ENCODE results near the gene ZBTB4. TPM values are rescaled to one million over a fixed set of nuclear protein-coding genes. Genes with fewer than 3 reads are reported as not detected.
A peak's percentile ranks its signal among the peaks of the same experiment; 100 is the strongest.

The ZBTB4 gene
- polyA plus RNA-seq, 1 experiment, result 25.9 TPM

DNA sequence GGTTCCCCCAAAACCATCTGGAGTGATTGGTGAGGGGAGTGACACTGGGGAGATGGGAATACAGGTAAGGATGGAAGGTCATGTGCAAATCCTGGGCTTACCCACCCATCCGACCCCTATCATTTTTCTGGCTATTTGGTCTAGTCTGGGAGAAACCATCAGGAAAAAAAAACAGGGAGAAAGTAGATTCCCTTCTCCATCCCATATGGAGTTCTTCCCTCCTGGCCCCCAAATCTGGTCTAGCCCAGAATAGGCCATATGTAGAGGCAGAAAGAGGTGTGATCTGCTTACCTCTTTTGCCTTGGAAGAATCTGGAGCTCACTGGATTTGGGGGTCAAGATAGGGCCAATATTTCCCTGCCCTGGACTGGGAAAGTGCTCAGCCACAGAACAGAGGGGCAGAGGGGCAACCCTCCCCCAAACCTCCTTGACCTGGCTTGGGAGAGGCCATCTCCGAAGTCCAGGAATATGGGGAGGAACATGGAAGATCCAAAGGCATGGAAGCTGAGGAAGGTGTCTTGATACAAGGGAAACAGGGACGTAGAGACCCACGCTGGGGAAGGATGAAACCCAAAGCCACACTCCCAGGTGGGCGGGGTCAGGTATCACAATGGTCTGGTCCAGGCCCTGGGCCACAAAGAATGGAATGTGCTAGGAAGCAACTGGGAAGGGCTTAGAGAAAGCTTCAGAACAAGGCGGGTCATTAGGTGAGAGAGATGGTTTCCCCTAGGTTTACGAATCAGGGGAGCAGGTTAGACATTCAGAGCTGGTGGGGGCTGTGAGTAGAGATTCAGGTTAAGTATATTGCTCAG lies 18.4 kb downstream of the ZBTB4 start:
- DNase-seq (ENCODE audit: low read depth), result no peak
- no peak overlapping the region for H3K4me3 ChIP-seq (ENCODE audit: low read depth, low read length)
- peaks cover 31% of the 10 kb centered on the region for H3K36me3 ChIP-seq (ENCODE audit: control insufficient read depth, insufficient read depth, low read length)
- TF ChIP-seq, protein P1, sequence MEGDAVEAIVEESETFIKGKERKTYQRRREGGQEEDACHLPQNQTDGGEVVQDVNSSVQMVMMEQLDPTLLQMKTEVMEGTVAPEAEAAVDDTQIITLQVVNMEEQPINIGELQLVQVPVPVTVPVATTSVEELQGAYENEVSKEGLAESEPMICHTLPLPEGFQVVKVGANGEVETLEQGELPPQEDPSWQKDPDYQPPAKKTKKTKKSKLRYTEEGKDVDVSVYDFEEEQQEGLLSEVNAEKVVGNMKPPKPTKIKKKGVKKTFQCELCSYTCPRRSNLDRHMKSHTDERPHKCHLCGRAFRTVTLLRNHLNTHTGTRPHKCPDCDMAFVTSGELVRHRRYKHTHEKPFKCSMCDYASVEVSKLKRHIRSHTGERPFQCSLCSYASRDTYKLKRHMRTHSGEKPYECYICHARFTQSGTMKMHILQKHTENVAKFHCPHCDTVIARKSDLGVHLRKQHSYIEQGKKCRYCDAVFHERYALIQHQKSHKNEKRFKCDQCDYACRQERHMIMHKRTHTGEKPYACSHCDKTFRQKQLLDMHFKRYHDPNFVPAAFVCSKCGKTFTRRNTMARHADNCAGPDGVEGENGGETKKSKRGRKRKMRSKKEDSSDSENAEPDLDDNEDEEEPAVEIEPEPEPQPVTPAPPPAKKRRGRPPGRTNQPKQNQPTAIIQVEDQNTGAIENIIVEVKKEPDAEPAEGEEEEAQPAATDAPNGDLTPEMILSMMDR (IDR thresholded peaks at IDR 0.05; ENCODE audit: insufficient read depth, low read depth, low read length), result no peak
- H3K27me3 ChIP-seq (ENCODE audit: control insufficient read depth, insufficient read depth, low read length), result no peaks in the 10 kb centered on the region
- ChIA-PET POLR2A (no interaction called here), CTCF (interaction anchor here (0.8 to 1.3 kb wide), 3 partner anchors 16 to 33 kb away, joined by 3 to 6 read pairs (median 4); partner anchors contain the start of gene CHRNB1)

DNA sequence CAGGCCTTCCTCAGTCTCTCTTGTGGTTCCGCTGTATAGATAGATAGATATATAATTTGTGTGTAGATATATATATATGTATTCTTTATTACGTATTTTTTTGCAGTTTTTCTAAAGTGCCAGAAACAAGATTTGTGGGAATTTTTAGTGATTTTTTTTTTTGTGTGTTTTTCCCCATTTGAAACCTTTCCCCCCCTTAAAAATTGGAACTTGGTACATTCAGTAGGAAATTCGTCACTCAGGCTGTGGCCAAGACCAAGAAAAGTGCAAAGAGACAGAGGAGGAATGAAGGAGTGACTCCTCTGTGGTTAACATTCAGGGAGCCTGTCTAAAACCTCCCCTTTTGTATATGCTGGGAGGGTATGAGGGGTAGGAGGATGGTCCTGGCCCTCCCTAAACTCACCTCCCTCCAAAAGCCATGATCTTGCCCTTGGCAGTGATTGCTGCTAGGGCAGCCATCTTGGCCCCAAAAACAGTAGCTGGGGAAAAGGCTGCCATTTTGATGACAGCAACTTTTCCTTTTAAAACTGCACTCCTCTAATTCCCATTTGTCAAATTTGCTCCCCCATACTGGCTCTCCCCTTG lies 19.4 kb downstream of the ZBTB4 start:
- Histone ChIP-seq H3K36me3 (ENCODE audit: control insufficient read depth, insufficient read depth, low read length) (peaks cover 26% of the 10 kb centered on the region), H3K4me3 (ENCODE audit: low read depth, low read length) (no peak overlapping the region), H3K27me3 (ENCODE audit: control insufficient read depth, insufficient read depth, low read length) (no peaks in the 10 kb centered on the region)
- TF ChIP-seq, protein P1 (IDR thresholded peaks at IDR 0.05; ENCODE audit: insufficient read depth, low read depth, low read length), result no peak
- DNase-seq (ENCODE audit: low read depth), result no peak
- CTCF ChIA-PET, result interaction anchor here (0.9 to 1.3 kb wide), 2 partner anchors 15 to 23 kb away, joined by 4 read pairs; partner anchors contain the start of gene CHRNB1
- POLR2A ChIA-PET, result no interaction called here

DNA sequence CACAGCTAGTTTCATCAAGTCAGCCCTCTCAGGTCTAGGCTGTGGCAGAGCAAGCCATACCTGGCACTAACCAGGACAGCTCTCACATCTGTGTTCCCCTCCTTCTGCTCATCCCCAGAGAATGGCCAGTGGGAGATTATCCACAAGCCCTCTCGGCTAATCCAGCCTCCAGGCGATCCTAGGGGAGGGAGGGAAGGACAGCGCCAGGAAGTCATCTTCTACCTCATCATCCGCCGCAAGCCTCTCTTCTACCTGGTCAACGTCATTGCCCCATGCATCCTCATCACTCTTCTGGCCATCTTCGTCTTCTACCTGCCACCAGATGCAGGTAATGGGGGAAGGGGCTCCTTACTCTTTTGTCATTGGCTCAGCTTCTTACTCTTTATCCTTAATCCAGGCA lies 31.0 kb downstream of the ZBTB4 start:
- no peak for DNase-seq (ENCODE audit: low read depth)
- ChIA-PET POLR2A (no interaction called here), CTCF (interaction anchor here (1.1 kb wide), 1 partner anchor 19 kb away, joined by 3 read pairs; no protein-coding TSS in a partner anchor)
- TF ChIP-seq, protein P1 (IDR thresholded peaks at IDR 0.05; ENCODE audit: insufficient read depth, low read depth, low read length), result no peak
- no peaks in the 10 kb centered on the region for H3K36me3 ChIP-seq (ENCODE audit: control insufficient read depth, insufficient read depth, low read length)
- H3K27me3 ChIP-seq (ENCODE audit: control insufficient read depth, insufficient read depth, low read length), result peaks cover 15% of the 10 kb centered on the region
- no peak overlapping the region for H3K4me3 ChIP-seq (ENCODE audit: low read depth, low read length)

DNA sequence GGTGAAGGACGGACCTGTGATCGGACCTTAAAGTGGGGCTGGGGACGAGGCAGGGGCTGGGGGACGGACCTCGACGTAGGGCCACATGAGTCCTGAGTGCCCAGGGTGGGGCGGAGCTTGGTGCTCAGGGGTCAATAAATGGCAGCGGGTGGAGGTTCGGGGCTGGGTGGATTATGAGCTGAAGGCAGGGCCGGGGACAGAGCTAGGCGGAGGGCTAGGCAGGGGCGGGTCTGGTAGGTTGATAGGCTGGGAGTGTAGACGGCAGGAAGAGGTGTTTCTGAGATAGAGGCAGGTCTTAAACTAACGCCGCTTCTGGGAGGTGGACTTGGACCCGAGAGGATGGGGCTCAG lies 33.8 kb downstream of the ZBTB4 start:
- Histone ChIP-seq H3K4me3 (ENCODE audit: low read depth, low read length) (peak overlapping the region; percentile 33), H3K27me3 (ENCODE audit: control insufficient read depth, insufficient read depth, low read length) (peaks cover 22% of the 10 kb centered on the region), H3K36me3 (ENCODE audit: control insufficient read depth, insufficient read depth, low read length) (no peaks in the 10 kb centered on the region)
- POLR2A ChIA-PET, result interaction anchor here (0.8 kb wide), 1 partner anchor 39 kb away, joined by 7 read pairs; the partner anchor contains the start of gene POLR2A
- TF ChIP-seq, protein P1 (IDR thresholded peaks at IDR 0.05; ENCODE audit: insufficient read depth, low read depth, low read length), result no peak
- CTCF ChIA-PET, result interaction anchor here (0.9 kb wide), 1 partner anchor 31 kb away, joined by 3 read pairs; no protein-coding TSS in a partner anchor
- no peak for DNase-seq (ENCODE audit: low read depth)
